ENCODE measurements around the gene LY9. TPM values are rescaled to one million over a fixed set of nuclear protein-coding genes. Genes with fewer than 3 reads are reported as not detected.
A peak's percentile ranks its signal among the peaks of the same experiment; 100 is the strongest.

LY9 gene
- total and polyA plus RNA-seq, 9 of the 15 experiments (the other 6 are each of a cell fraction or from before 2014, with no cell fraction given), result not detected

GRCh38 chr1:160841079-160841478 lies 45.1 kb downstream of the LY9 start:
- Histone ChIP-seq H3K27ac (ENCODE audit: extremely low read depth, low read depth, low read length) (no peak overlapping the region), H2AFZ (ENCODE audit: low read depth, low read length) (no peak overlapping the region), H3K79me2 (ENCODE audit: control insufficient read depth, insufficient read depth, low read length) (no peaks in the 10 kb centered on the region), H3K9ac (ENCODE audit: insufficient read depth in 1 of 2, low read depth in 2 of 2, low read length in 2 of 2) (no peak overlapping the region), H3K9me3 (replicated peaks; ENCODE audit: control insufficient read depth, insufficient read depth, low read depth, low read length) (no peaks in the 10 kb centered on the region), H3K4me1 (replicated peaks in 1 of 2; ENCODE audit: control insufficient read depth in 2 of 2, insufficient read depth in 2 of 2, low read length in 2 of 2) (peaks cover 4 to 6% of the 10 kb centered on the region in 2 experiments; a peak in 2 of 5 replicates), H3K4me3 (no peak overlapping the region), H3K27me3 (ENCODE audit: control insufficient read depth in 2 of 2, insufficient read depth in 2 of 2, low read length in 2 of 2) (peaks cover 2 to 26% of the 10 kb centered on the region in 2 experiments; a peak in 3 of 5 replicates), H3K9me1 (ENCODE audit: control insufficient read depth, insufficient read depth, low read length) (no peaks in the 10 kb centered on the region), H3K36me3 (ENCODE audit: control insufficient read depth, insufficient read depth, low read length) (no peaks in the 10 kb centered on the region), H4K20me1 (replicated peaks; ENCODE audit: control insufficient read depth, insufficient read depth, low read length) (no peaks in the 10 kb centered on the region), H3K4me2 (ENCODE audit: insufficient read depth, low read length) (no peak overlapping the region)
- POLR2A ChIA-PET, result no interaction called here
- no TSS peak for BruUV-seq (replicated peaks)
- ATAC-seq, result no peak
- intact Hi-C loops (cut with micrococcal nuclease), result no loop called here
- FAIRE-seq, result no peak
- in situ Hi-C loops (cut with MboI), result loop anchor here (25.0 kb wide), 1 partner anchor 246 kb away; the partner anchor contains the start of genes KLHDC9 and NECTIN4
- WGBS (ENCODE audit: insufficient coverage, low coverage, missing lambda C conversion rate), result 0% methylated on average over 4 of the region's 4 CpGs
- DNase-seq (ENCODE audit: extremely low read depth in 1 of 4, low spot score in 3 of 4), result no peak
- CTCF ChIA-PET (ENCODE audit: low intra/inter-chr PET ratio), result no interaction called here
- no peak for TF ChIP-seq CLOCK (CRISPR knock-in tag; IDR thresholded peaks at IDR 0.05; ENCODE audit: borderline replicate concordance)
- TF ChIP-seq ATF4 (CRISPR knock-in tag; IDR thresholded peaks at IDR 0.05), result no peak
- TF ChIP-seq ZNF316 (IDR thresholded peaks at IDR 0.05), result peak; percentile 26; the same call in 1 of the 2 replicates
- no peak for TF ChIP-seq FOXJ2 (tag; IDR thresholded peaks at IDR 0.05)
- TF ChIP-seq MAFK (IDR thresholded peaks at IDR 0.05; ENCODE audit: low read length), result 0 out of 2 replicates have a peak, but pooled peaks have one; percentile 16
- TF ChIP-seq BCL6 (CRISPR knock-in tag; IDR thresholded peaks at IDR 0.05), result no peak
- no peak for TF ChIP-seq ZNF146 (CRISPR knock-in tag; IDR thresholded peaks at IDR 0.05; ENCODE audit: unreplicated experiment)
- no peak for TF ChIP-seq IRF1 (CRISPR knock-in tag; IDR thresholded peaks at IDR 0.05; ENCODE audit: borderline replicate concordance)
- TF ChIP-seq ZNF785 (CRISPR knock-in tag; IDR thresholded peaks at IDR 0.05), result no peak
- TF ChIP-seq ARHGAP35 (IDR thresholded peaks at IDR 0.05; ENCODE audit: partially characterized antibody), result no peak
- TF ChIP-seq PHF8 (IDR thresholded peaks at IDR 0.05; ENCODE audit: borderline replicate concordance, low read length), result no peak
- no peak for TF ChIP-seq MCM5 (IDR thresholded peaks at IDR 0.05; ENCODE audit: low read depth)
- no peak for TF ChIP-seq ZNF655 (CRISPR knock-in tag; IDR thresholded peaks at IDR 0.05)
- peak; percentile 38; the same call in 1 of the 2 replicates for TF ChIP-seq C11orf30 (IDR thresholded peaks at IDR 0.05; ENCODE audit: low read depth)
- no peak for TF ChIP-seq PRMT5 (CRISPR knock-in tag; IDR thresholded peaks at IDR 0.05)
- TF ChIP-seq SIX5 (IDR thresholded peaks at IDR 0.05; ENCODE audit: borderline replicate concordance in 1 of 2, insufficient read depth in 1 of 2, low read depth in 1 of 2, low read length in 2 of 2), result no peak
- TF ChIP-seq ZBTB26 (CRISPR knock-in tag; IDR thresholded peaks at IDR 0.05), result no peak
- peak; percentile 51 for TF ChIP-seq MAFG (tag; conservative IDR thresholded peaks at IDR 0.05)

Data from K562 (cell line).